IMR-90 (cell line): Measurements from ENCODE around the gene KCNT2. TPM values are rescaled to one million over a fixed set of nuclear protein-coding genes. Genes with fewer than 3 reads are reported as not detected.
A peak's percentile ranks its signal among the peaks of the same experiment; 100 is the strongest.

Source experiments
- ATAC-seq: fragments of 200-7000 bp; cut with Tn5 transposase; 2 replicates; pipeline ENCODE4 v1.9.1; 2020; ENCODE audit warnings: low read depth, mild to moderate bottlenecking, moderate library complexity
- BruUV-seq: library from RNA; stranded (reverse); fragments of 400-500 nt; replicated peaks from 2 replicates; lab custom pipeline; 2021; lab: Mats Ljungman, UMichigan
- CTCF ChIA-PET: fragments of 300-600 bp; formaldehyde crosslinking; extraction: SDS; loops from one replicate; lab custom pipeline; 2021; ENCODE audit warnings: antibody characterized with exemption; lab: Yijun Ruan, JAX
- POLR2A ChIA-PET: fragments of 300-600 bp; sonication (Branson Sonifier 250); formaldehyde crosslinking; loops from one replicate; lab custom pipeline; 2022; ENCODE audit warnings: antibody characterized with exemption; ENCODE audit not compliant: unreplicated experiment; lab: Charles Lee
- DNase-seq: peaks from one replicate; pipeline ENCODE4 v3.0.0; 2013
- H2AFZ ChIP-seq: replicated peaks from 2 replicates; pipeline ENCODE3; 2013; ENCODE audit warnings: low read length, mild to moderate bottlenecking; ENCODE audit not compliant: poor library complexity
- H2AK5ac ChIP-seq: 2 replicates; pipeline ENCODE4 v1.6.1; 2013; ENCODE audit warnings: low read depth, low read length, inconsistent platforms
- H2AK9ac ChIP-seq: replicated peaks from 2 replicates; pipeline ENCODE3; 2013; ENCODE audit warnings: mild to moderate bottlenecking, low read depth, low read length, moderate library complexity; ENCODE audit not compliant: poor library complexity
- H2BK120ac ChIP-seq: 2 replicates; pipeline ENCODE4 v1.6.1; 2013; ENCODE audit warnings: low read depth, low read length, inconsistent platforms
- H2BK15ac ChIP-seq: 3 replicates; pipeline ENCODE4 v1.6.1; 2013; ENCODE audit warnings: low read depth, low read length, inconsistent platforms
- H2BK20ac ChIP-seq: 2 replicates; pipeline ENCODE4 v1.6.1; 2013; ENCODE audit warnings: low read depth, mild to moderate bottlenecking, inconsistent platforms, low read length, moderate library complexity
- H2BK5ac ChIP-seq: 2 replicates; pipeline ENCODE4 v1.6.1; 2013; ENCODE audit warnings: mild to moderate bottlenecking, low read depth, low read length, inconsistent platforms; ENCODE audit not compliant: poor library complexity, severe bottlenecking
- H3K14ac ChIP-seq: replicated peaks from 2 replicates; pipeline ENCODE4 v1.6.1; 2013; ENCODE audit warnings: low read depth, low read length, inconsistent platforms
- H3K18ac ChIP-seq: 2 replicates; pipeline ENCODE4 v1.6.1; 2013; ENCODE audit warnings: low read depth, low read length, control low read depth
- H3K23ac ChIP-seq: 2 replicates; pipeline ENCODE4 v1.6.1; 2013; ENCODE audit warnings: low read depth, low read length, inconsistent platforms
- H3K27ac ChIP-seq: 2 replicates; pipeline ENCODE4 v1.5.1; 2013; ENCODE audit warnings: mild to moderate bottlenecking, control low read depth, low read length; ENCODE audit not compliant: insufficient read depth
- H3K27me3 ChIP-seq: 2 replicates; pipeline ENCODE4 v1.6.1; 2013; ENCODE audit warnings: low read length; ENCODE audit not compliant: control insufficient read depth, insufficient read depth
- H3K36me3 ChIP-seq: 2 replicates; pipeline ENCODE4 v1.6.1; 2013; ENCODE audit warnings: low read length, mixed read lengths; ENCODE audit not compliant: control insufficient read depth, insufficient read depth
- H3K4ac ChIP-seq: 2 replicates; pipeline ENCODE4 v1.6.1; 2013; ENCODE audit warnings: low read depth, low read length, inconsistent platforms
- H3K4me1 ChIP-seq: 2 replicates; pipeline ENCODE4 v1.6.1; 2013; ENCODE audit warnings: low read length, mixed read lengths; ENCODE audit not compliant: control insufficient read depth, insufficient read depth
- H3K4me2 ChIP-seq: 2 replicates; pipeline ENCODE4 v1.6.1; 2013; ENCODE audit warnings: low read depth, mild to moderate bottlenecking, control low read depth, low read length, moderate library complexity
- H3K4me3 ChIP-seq: 2 replicates; pipeline ENCODE4 v1.5.1; 2013; ENCODE audit warnings: low read depth, mild to moderate bottlenecking, control low read depth, low read length, moderate library complexity; ENCODE audit not compliant: insufficient read depth
- H3K56ac ChIP-seq: 2 replicates; pipeline ENCODE4 v1.6.1; 2013; ENCODE audit warnings: low read length, inconsistent platforms; ENCODE audit not compliant: insufficient read depth; ENCODE audit errors: extremely low read depth
- H3K79me1 ChIP-seq, 2 experiments: 2 replicates each; pipeline ENCODE4 v1.6.1; 2013; ENCODE audit warnings: low read length in 2 of 2, inconsistent platforms in 1 of 2, low read depth in 1 of 2
- H3K9ac ChIP-seq: 2 replicates; pipeline ENCODE4 v1.6.1; 2013; ENCODE audit warnings: low read depth, low read length, control low read depth
- H3K9me1 ChIP-seq: 2 replicates; pipeline ENCODE4 v1.6.1; 2013; ENCODE audit warnings: low read length, inconsistent platforms; ENCODE audit not compliant: insufficient read depth
- H3K9me3 ChIP-seq: 2 replicates; pipeline ENCODE4 v1.6.1; 2013; ENCODE audit warnings: low read length; ENCODE audit not compliant: control insufficient read depth, insufficient read depth
- H4K20me1 ChIP-seq: 2 replicates; pipeline ENCODE4 v1.6.1; 2013; ENCODE audit warnings: low read length, inconsistent platforms; ENCODE audit not compliant: insufficient read depth
- H4K5ac ChIP-seq: 2 replicates; pipeline ENCODE4 v1.6.1; 2013; ENCODE audit warnings: mild to moderate bottlenecking, low read depth, low read length, control low read depth
- H4K8ac ChIP-seq, 2 experiments: 2 replicates each; pipeline ENCODE4 v1.6.1; 2013; ENCODE audit warnings: low read depth in 2 of 2, low read length in 2 of 2, control low read depth in 1 of 2, inconsistent platforms in 1 of 2
- H4K91ac ChIP-seq: 2 replicates; pipeline ENCODE4 v1.6.1; 2013; ENCODE audit warnings: low read depth, low read length, inconsistent platforms; ENCODE audit not compliant: insufficient read depth
- CEBPB ChIP-seq: IDR thresholded peaks from 2 replicates; pipeline ENCODE4 v1.6.1; 2012; ENCODE audit warnings: low read depth, low read length, improper control_type of control experiment
- CHD1 ChIP-seq: IDR thresholded peaks from 2 replicates; pipeline ENCODE4 v1.6.1; 2012; ENCODE audit warnings: low read depth, low read length, improper control_type of control experiment
- SMC3 ChIP-seq: fragments of 150-350 bp; IDR thresholded peaks from 2 replicates; pipeline ENCODE4 v1.6.1; 2016; ENCODE audit warnings: low read depth, mild to moderate bottlenecking, antibody characterized with exemption, low read length, moderate library complexity
- WGBS, 2 experiments: methylation state at CpG; one replicate each; pipeline versions ENCODE4 v1.1.5 to v1.1.7; 2013; ENCODE audit warnings: missing lambda C conversion rate in 2 of 2; ENCODE audit not compliant: insufficient read length in 1 of 2; ENCODE audit errors: extremely low coverage in 2 of 2; 5-methylcytosine and 5-hydroxymethylcytosine counted together
- dilution Hi-C: fragments of 300-500 bp; cut with HindIII; formaldehyde crosslinking; loops from one replicate; pipeline ENCODE4 v1.14.3; 2018; ENCODE audit warnings: low sequenced_read_pairs; ENCODE audit not compliant: unreplicated experiment
- in situ Hi-C: fragments of 300-500 bp; cut with MboI; formaldehyde crosslinking; loops from 3 replicates; pipeline ENCODE4 v1.14.3; 2019; ENCODE audit warnings: low sequenced_read_pairs, inconsistent platforms, mixed read lengths
- intact Hi-C: fragments of 100-400 bp; cut with micrococcal nuclease; formaldehyde crosslinking; loops from 2 replicates; pipeline ENCODE4 v1.10.0; 2022
- polyA plus RNA-seq, 3 experiments: library from polyadenylated mRNA; depleted of rRNA; stranded (reverse); fragments of >200 nt; gene quantifications; 2 replicates each; pipeline ENCODE4 v1.2.3, GENCODE V29; 2012; ENCODE audit warnings: low replicate concordance in 1 of 3
- total RNA-seq: library from RNA; depleted of rRNA; stranded (reverse); fragments of >200 nt; gene quantifications from 2 replicates; pipeline ENCODE4 v1.2.3, GENCODE V29; 2012
- TF ChIP-seq, protein P1 (sequence below): fragments of 150-350 bp; IDR thresholded peaks from 2 replicates; pipeline ENCODE4 v1.6.1; 2017; ENCODE audit warnings: mild to moderate bottlenecking, antibody characterized with exemption, low read length, low read depth
- TF ChIP-seq, protein P2 (sequence below): conservative IDR thresholded peaks from 2 replicates; pipeline ENCODE4 v1.5.1; 2012; ENCODE audit warnings: mild to moderate bottlenecking, low read depth, low read length, improper control_type of control experiment

Gene KCNT2
- total and polyA plus RNA-seq, 2 of the 4 experiments (the other 2 are of a cell fraction), result 0.22 to 0.72 TPM

DNA sequence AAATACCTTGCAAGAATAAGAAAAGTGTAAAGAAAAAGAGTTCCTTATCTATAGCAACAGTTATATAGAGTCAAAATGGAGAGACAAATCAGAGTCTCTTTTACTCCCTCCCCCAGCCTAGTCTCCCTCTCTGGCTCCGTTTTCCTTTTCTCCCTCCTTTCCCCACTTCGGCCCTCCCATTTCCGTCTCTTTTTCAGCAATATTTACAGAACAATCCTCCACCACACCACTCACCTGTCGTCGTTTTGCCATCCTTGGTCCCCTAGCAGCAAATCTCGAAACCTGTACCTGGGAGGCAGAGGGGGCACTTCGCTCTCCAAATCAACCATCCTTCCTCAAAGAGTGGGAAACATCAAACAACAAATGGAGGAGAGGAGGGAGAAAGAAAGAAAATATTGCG lies 259 bp downstream of the KCNT2 start:
- Histone ChIP-seq H3K56ac (peak overlapping the region; percentile 52; the same call in 1 of the 2 replicates), H3K4ac (peak overlapping the region; percentile 81), H3K9me3 (no peaks in the 10 kb centered on the region), H2AK9ac (no peak overlapping the region), H4K91ac (peak overlapping the region; percentile 5; the same call in 1 of the 2 replicates), H4K8ac (peak overlapping the region in 1 of 2 experiments; percentile 57; a peak in 2 of 4 replicates), H3K9ac (peak overlapping the region; percentile 77), H2AFZ (peak overlapping the region; percentile 94), H3K9me1 (no peaks in the 10 kb centered on the region), H3K36me3 (no peaks in the 10 kb centered on the region), H4K20me1 (no peaks in the 10 kb centered on the region), H3K4me2 (peak overlapping the region; percentile 78), H2BK5ac (no peak overlapping the region), H3K4me3 (peak overlapping the region; percentile 53), H2AK5ac (no peak overlapping the region), H2BK20ac (no peak overlapping the region), H3K14ac (peak overlapping the region; percentile 88), H3K18ac (peak overlapping the region; percentile 22; the same call in 1 of the 2 replicates), H4K5ac (peak overlapping the region; percentile 11; the same call in 1 of the 2 replicates), H3K79me1 (no peaks in the 10 kb centered on the region), H3K4me1 (no peaks in the 10 kb centered on the region), H2BK15ac (no peak overlapping the region), H3K27ac (peak overlapping the region; percentile 31; the same call in 1 of the 2 replicates), H3K27me3 (no peaks in the 10 kb centered on the region), H3K23ac (peak overlapping the region; percentile 67), H2BK120ac (peak overlapping the region; percentile 54; the same call in 1 of the 2 replicates)
- CTCF ChIA-PET, result no interaction called here
- in situ Hi-C loops (no loop called here), dilution Hi-C loops (no loop called here), intact Hi-C loops (loop anchor here (5.0 kb wide), 1 partner anchor 44 kb away; the partner anchor contains the start of gene CFH)
- no peak for DNase-seq
- no TSS peak for BruUV-seq
- TF ChIP-seq CEBPB (no peak), SMC3 (no peak), CHD1 (no peak)
- TF ChIP-seq, protein P1, sequence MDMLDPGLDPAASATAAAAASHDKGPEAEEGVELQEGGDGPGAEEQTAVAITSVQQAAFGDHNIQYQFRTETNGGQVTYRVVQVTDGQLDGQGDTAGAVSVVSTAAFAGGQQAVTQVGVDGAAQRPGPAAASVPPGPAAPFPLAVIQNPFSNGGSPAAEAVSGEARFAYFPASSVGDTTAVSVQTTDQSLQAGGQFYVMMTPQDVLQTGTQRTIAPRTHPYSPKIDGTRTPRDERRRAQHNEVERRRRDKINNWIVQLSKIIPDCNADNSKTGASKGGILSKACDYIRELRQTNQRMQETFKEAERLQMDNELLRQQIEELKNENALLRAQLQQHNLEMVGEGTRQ, result no peak
- TF ChIP-seq, protein P2, sequence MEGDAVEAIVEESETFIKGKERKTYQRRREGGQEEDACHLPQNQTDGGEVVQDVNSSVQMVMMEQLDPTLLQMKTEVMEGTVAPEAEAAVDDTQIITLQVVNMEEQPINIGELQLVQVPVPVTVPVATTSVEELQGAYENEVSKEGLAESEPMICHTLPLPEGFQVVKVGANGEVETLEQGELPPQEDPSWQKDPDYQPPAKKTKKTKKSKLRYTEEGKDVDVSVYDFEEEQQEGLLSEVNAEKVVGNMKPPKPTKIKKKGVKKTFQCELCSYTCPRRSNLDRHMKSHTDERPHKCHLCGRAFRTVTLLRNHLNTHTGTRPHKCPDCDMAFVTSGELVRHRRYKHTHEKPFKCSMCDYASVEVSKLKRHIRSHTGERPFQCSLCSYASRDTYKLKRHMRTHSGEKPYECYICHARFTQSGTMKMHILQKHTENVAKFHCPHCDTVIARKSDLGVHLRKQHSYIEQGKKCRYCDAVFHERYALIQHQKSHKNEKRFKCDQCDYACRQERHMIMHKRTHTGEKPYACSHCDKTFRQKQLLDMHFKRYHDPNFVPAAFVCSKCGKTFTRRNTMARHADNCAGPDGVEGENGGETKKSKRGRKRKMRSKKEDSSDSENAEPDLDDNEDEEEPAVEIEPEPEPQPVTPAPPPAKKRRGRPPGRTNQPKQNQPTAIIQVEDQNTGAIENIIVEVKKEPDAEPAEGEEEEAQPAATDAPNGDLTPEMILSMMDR, result no peak
- no peak for ATAC-seq
- 0% methylated on average over 3 of the region's 8 CpGs; no CpG with 5 or more reads in 1 of the 2 experiments for WGBS, 2 experiments
- POLR2A ChIA-PET, result no interaction called here
